NCI-H345 (cell line): ENCODE results near the gene RRP7A.
"Not testable (repeated sequence)": the region's sequence is repeated elsewhere in the genome, so short reads cannot be mapped to it uniquely, and the experiment has no call there.

ENCODE experiments used
- DNase-seq: peaks from one replicate; lab custom pipeline; 2025; lab: John Stamatoyannopoulos, UW

Gene RRP7A

DNA sequence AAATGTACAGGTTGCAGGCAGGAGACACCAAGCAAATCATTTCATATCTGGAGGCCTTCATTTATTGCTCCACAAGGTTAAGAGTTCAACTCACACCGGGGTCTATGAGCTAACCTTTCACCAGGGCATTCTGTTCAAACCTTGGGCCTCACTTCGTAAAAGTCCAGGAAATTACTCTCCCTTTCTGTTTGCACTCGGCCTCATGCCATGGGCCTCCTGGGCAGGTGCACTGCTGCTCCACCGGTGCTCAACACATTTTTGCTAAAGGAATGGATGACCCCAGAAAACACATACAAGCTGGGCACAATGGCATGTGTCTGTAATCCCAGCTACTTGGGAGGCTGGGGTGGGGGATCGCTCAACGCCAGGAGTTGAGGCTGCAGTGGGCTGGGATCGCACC lies 16.6 kb upstream of the RRP7A start:
- no peak for DNase-seq

DNA sequence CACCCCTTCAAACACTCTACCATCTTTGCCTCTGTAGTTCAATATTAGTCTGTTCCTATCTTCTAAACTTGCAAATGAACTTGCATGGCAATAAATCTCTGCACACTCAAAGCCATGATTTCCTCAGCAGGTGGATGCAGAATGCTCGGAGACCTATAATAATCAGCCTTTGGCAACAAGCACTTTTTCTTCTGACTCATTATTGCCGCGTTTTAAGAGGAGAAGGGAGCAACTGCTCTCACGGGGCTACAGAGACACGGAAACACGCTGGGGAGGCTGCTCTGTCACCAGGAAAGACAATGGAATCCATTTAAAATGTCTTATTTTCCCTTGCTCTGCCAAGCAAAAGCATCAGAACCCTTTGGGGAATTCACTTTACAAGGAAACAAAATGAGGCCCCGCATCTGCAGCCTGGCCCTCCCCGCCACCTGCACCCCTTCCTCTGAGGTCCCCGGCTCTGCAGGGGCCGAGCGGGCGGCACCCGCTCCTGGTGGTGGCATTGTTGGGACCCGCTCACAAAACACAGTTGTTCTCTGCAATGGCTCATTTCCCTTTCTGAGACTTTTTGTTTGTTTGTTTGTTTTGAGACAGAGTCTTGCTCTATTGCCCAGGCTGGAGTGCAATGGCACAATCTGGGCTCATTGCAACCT lies 15.6 kb upstream of the RRP7A start:
- DNase-seq = not testable (repeated sequence)

GRCh38 chr22:42533638-42533977 lies 14.0 kb upstream of the RRP7A start:
- DNase-seq = no peak

DNA sequence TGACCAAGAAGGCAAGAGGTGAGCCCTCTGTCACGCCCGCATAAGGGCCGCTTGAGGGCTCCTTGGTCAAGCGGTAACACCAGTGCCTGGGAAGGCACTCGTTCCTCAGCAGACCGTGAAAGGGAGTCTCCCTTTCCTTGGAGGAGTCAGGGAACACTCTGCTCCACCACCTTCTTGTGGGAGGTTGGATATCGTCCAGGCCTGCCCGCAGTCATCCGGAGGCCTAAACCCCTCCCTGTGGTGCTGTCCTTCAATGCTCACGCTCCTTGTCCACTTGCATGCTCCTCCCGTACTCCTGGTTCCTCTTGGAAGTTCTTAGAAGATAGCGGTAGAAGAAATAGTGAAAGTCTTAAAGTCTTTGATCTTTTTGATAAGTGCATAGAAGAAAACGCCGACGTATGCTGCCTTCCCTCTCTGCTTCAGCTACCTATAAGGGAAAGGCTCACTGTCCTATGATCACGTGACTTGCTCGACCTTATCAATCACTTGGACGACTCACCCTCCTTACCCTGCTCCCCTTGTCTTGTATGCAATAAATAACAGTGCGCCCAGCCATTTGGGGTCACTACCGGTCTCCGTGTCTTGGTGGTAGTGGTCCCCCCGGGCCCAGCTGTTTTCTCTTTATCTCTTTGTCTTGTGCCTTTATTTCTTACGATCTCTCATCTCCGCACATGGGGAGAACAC lies 11.9 kb upstream of the RRP7A start:
- not testable (repeated sequence) for DNase-seq

GRCh38 chr22:42529435-42529834 lies 9.8 kb upstream of the RRP7A start:
- not testable (repeated sequence) for DNase-seq

DNA sequence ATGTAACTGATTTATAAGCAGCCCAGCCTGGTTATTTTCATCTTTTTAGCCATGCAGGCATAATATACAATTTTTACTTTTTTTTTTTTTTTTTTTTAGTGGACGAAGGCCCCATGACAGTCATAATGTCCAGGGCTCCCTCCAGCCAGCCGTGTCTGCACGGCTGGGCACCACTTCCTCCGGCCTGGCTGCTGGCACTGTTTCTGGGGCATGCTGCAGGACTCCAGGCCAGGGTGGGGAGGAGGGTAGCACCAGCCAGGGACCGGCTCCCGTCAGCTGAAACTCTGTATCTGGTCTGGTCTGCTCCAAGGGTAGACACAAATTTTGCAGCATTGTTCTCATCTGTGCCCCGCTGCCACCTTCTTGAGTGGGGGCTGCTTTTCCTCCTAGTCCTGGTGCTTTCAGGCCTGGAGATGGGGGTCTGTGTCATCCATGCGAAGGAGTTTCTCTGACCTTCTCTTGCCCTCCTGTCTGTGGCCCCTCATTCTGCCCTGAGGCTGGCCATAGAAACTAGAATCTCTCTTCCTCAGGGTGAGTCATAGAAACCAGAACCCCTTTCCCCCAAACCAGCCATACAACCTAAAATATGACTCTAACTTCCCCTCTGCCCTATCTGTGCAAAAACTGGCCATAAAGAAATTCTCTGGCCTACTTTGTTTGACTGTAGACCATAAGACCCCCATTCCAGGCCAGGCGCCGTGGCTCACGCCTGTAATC lies 9.2 kb upstream of the RRP7A start:
- no peak for DNase-seq

- DNase-seq = no peak
Measured at GRCh38 chr22:42522546-42522945, 3.0 kb upstream of the RRP7A start.

DNA sequence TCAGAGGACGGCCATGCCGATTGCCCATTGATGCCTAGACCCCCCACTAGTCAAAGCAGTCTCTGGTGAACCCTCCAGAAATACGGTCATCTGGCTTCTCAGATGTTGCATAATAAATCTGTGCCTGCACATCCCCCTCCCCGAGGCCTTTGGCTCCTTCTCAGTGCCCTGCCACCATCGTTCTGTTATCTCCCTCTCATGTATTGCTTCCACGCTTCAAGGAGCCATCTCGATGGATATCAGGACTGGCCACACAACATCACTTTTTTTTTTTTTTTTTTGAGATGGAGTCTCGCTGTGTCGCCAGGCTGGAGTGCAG lies 1.6 kb upstream of the RRP7A start:
- no peak for DNase-seq

- not testable (repeated sequence) for DNase-seq
Measured at GRCh38 chr22:42518638-42519524, 715 bp downstream of the RRP7A start.

DNA sequence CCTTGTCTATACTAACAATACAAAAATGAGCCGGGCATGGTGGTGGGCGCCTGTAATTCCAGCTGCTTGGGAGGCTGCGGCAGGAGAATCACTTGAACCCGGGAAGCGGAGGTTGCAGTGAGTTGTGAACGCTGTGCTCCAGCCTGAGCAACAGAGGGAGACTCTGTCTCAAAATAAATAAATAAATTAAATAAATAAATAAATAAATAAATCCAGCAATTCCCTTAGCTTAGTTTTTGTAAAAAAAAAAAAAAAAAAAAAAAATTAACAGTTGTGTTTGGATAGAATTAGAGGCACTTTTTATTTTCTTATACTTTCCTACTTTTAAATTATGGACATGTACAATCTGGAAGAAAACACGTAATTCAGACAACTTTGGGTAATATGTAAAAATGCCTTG lies 2.5 kb downstream of the RRP7A start:
- not testable (repeated sequence) for DNase-seq

GRCh38 chr22:42515896-42516295 lies 3.7 kb downstream of the RRP7A start:
- no peak for DNase-seq

DNA sequence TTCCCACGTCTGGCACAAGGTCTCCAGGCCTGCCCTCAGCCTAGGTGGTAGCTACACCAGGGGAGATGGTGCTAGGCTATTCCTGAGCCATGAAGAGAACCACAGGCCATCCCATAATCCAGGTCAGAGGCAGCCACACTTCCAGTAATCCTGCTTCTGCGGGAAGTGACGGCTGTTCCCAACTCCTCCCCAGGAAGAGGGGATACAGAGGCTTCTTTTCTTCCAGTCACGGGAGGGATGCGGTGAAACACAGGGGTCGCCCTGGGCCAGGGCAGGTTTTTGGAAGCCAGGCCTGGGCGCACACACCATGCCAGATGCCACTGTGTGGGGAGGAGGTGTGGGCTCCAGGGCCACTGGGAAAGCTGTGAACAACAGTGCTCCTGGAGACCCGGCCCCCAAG lies 4.3 kb downstream of the RRP7A start:
- not testable (repeated sequence) for DNase-seq

DNA sequence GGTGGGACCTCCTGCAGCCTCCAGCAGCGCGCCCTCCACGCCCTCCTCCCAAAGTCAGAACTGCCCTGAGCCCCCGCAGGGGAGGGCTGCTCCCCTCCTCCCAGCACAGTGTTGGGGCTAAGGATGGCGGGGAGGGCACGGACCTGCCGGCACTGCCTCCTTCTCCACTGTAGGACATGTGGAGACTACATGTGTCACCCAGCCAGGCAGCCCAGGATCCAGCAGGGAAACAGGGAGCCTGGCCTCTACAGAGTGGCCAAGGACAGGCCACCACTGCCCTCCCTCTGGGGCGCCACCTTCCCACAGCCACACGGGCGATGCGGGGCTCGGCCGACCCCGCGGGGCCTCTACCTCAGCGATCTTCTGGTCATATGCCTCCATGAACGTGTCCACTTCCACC lies 5.3 kb downstream of the RRP7A start:
- not testable (repeated sequence) for DNase-seq

- DNase-seq = not testable (repeated sequence)
Measured at GRCh38 chr22:42512273-42512990, 7.2 kb downstream of the RRP7A start.

GRCh38 chr22:42511401-42511891 lies 8.2 kb downstream of the RRP7A start:
- no peak for DNase-seq

GRCh38 chr22:42509548-42509947 lies 10.0 kb downstream of the RRP7A start:
- DNase-seq = no peak

DNA sequence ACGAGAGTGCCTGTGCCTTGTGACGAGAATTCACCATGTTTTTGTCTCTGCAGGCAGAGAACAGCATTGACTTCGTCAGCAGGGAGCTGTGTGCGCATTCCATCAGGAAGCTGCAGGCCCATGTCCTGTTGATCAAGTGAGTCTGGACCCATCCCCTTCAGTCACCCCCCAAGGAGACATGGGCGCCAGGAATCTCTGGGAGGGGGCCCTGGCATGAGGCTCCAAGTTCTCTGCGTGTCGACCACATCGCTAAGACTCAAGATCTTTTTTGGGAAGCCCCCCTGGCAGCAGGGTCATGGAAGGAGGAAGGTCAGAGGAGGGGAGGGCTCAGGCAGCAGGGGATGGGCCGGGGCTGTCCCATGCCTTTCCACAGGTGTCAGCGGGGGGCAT lies 10.6 kb downstream of the RRP7A start:
- DNase-seq = not testable (repeated sequence)

DNA sequence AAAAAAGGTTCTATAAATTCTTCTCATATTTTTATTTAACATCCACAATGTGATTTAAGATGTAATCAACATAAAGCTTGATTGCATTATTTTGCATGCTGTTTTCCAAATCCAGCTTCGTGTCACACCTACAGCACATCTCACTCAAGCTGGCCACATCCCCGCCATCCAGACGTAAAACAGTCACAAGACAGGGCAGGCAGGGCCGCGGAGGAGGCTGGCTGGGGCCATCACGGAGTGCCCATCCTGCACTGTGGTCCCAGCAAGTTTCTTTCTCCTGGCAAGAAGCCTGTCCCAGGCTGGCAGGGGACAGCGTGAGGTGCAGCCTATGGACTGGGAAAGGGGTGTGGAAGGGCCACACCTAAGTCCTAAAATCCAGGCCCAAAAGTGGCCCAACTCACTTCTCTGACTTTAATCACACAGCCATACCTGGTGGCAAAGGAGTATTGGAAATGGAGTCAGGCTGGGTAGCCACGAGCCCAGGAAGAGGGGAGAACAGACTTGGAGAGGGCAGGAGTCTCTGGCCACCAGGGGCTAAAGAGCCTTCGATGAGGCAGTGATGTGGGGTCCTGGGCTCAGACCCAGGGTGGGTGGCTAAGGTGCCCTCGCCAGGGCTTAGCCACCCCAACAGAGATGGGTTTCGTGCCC lies 11.1 kb downstream of the RRP7A start:
- DNase-seq = not testable (repeated sequence)

GRCh38 chr22:42500836-42501179 lies 18.8 kb downstream of the RRP7A start:
- DNase-seq = no peak

- no peak for DNase-seq
Measured at GRCh38 chr22:42500161-42500835, 19.3 kb downstream of the RRP7A start.

- not testable (repeated sequence) for DNase-seq
Measured at GRCh38 chr22:42499773-42500160, 19.8 kb downstream of the RRP7A start.
